Gastrocnemius medialis (tissue), 4 donors: Measurements from ENCODE around the gene B4GALT5.

Experiments used
- POLR2A ChIP-seq, 2 donors: fragments of 450-650 bp; IDR thresholded peaks; one replicate each; pipeline ENCODE4 v1.6.1; 2017; ENCODE audit warnings: antibody characterized with exemption in 2 of 2, mild to moderate bottlenecking in 2 of 2, moderate library complexity in 2 of 2
- TF ChIP-seq, protein P1 (sequence below), 5 experiments: fragments of 450-650 bp in 3 of 5; fragments of 200-600 bp in 2 of 5; sonication (generic) in 2 of 5; IDR thresholded peaks in 4 of 5; conservative IDR thresholded peaks in 1 of 5; 1 replicate in 4 of 5; 2 replicates in 1 of 5; pipeline ENCODE4 v1.5.1; 2016 to 2019; ENCODE audit warnings: antibody characterized with exemption in 5 of 5, mild to moderate bottlenecking in 3 of 5, moderate library complexity in 3 of 5

DNA sequence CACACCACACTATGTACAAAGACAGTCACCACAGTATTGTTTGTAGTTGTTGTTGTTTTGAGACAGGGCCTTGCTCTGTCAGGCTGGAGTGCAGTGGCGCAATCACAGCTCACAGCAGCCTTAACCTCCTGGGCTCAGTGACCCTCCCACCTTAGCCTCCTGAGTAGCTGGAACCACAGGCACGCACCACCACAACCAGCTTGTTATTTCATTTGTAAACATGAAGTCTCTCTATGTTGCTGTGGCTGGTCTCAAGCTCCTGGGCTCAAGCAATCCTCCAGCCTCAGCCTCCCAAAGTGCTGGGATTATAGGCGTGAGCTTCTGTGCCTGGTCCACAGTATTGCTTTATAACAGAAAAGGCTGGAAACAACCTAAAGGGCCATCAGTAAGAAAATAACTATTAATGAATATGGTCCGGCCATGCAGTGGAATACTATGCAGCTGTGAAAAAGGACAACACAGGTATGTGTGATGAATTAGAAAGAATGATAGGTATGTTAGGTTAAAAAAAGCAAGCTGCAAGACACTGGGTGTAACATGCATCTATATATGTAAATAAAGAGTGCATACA is 115.8 kb downstream of the B4GALT5 start:
- TF ChIP-seq, protein P1, sequence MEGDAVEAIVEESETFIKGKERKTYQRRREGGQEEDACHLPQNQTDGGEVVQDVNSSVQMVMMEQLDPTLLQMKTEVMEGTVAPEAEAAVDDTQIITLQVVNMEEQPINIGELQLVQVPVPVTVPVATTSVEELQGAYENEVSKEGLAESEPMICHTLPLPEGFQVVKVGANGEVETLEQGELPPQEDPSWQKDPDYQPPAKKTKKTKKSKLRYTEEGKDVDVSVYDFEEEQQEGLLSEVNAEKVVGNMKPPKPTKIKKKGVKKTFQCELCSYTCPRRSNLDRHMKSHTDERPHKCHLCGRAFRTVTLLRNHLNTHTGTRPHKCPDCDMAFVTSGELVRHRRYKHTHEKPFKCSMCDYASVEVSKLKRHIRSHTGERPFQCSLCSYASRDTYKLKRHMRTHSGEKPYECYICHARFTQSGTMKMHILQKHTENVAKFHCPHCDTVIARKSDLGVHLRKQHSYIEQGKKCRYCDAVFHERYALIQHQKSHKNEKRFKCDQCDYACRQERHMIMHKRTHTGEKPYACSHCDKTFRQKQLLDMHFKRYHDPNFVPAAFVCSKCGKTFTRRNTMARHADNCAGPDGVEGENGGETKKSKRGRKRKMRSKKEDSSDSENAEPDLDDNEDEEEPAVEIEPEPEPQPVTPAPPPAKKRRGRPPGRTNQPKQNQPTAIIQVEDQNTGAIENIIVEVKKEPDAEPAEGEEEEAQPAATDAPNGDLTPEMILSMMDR (IDR thresholded peaks at IDR 0.05 in 4 of 5, conservative IDR thresholded peaks at IDR 0.05 in 1 of 5) = no peak
- no peak for TF ChIP-seq POLR2A (IDR thresholded peaks at IDR 0.05)
